Raji (cell line): ENCODE data around the gene OR52D1.

ENCODE experiments used
- POLR2A ChIP-seq: IDR thresholded peaks from 2 replicates; pipeline ENCODE4 v1.6.1; 2011; ENCODE audit warnings: low read depth, low read length, control low read depth; ENCODE audit not compliant: insufficient read depth

Gene OR52D1

DNA sequence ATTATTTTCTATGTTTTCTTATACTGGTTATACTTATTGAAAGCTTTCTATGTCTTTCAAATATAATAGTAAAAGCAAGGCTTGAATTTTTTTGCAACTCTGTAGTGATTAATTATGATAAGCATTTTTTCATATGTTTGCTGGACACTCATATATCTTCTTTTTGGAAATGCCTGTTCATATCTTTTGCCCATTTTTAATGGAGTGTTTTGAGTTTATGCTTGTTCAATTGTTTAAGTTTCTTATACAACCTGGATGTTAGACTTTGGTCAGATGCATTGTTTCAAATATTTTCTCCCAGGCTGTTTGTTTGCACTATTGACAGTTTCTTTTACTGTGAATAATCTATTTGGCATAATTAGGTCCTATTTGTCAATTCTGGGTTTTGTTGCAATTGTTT lies 48.0 kb downstream of the OR52D1 start:
- TF ChIP-seq POLR2A: no peak
